Hematopoietic multipotent progenitor cell treated with erythropoietin and hydrocortisone succinate and interleukin-3 and kit ligand, for 17 days (in vitro differentiated cells): Measurements from ENCODE around the gene LY6G5C.

Experiments used
- DNase-seq: peaks from one replicate; pipeline ENCODE4 v3.0.0-alpha.2; 2015; ENCODE audit warnings: low spot score

The LY6G5C gene

GRCh38 chr6:31639449-31639861, 41.4 kb downstream of the LY6G5C start:
- no peak for DNase-seq

DNA sequence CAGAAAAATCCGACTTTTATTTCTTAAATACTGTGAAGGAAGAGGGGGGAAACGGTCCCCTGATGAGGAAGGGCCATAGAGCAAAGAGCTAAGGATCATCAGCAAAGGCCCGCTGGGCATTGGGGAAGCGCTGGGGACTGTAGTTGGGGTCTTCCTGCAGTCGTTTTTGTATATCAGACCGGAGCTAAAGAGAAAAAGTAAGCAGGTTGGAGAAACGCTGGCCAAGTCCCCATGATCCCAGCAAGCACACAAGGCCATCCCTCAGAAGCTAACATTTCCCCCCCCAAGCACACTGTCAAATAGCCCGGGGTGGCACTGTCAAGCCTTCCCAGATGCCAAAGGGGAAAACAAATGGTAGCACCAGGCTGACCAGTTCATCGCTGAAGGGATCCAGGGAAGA, 41.8 kb downstream of the LY6G5C start:
- no peak for DNase-seq

GRCh38 chr6:31636698-31637596, 43.9 kb downstream of the LY6G5C start:
- DNase-seq, result no peak

DNA sequence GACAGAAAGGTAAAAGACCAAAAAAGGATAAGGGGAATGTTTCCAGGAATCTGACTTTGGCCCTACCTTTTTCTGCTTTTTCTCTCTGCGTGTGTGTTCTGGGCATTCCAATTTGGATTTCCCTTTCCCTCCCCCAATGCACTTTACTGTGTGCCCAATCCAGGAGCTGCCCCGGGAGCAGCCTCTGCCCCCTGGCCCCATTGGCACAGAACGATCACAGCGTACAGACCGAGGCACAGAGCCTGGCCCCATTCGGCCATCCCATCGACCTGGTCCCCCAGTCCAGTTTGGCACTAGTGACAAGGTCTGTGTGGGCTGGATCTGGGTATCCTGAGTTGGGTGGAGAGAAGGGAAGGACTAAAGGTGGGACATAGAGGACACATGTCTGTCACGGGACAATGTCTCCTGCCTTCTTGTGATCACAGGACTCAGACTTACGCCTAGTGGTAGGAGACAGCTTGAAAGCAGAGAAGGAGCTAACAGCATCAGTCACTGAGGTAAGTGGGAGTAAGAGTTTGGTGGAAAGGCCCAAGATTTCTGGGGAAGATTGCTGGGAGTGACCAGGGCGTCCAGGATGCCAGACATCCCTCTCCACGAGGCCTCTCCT, 45.8 kb downstream of the LY6G5C start:
- DNase-seq, result no peak

DNA sequence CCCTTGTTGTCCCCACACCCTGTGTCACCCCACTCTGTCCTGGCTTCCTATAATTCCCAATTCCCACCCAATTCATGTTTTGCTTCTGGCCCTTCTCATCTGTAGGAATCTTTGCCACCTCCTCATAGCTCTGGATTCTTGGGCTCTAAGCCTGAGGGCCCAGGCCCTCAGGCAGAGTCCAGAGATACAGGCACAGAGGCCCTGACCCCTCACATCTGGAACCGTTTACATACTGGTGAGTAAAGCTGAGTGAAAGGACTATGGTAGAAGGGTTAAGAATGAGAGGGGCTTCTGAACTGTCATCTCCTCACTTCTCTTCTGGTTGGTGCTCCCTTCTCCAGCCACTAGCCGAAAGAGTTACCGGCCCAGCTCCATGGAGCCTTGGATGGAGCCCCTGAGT, 46.7 kb downstream of the LY6G5C start:
- no peak for DNase-seq

DNA sequence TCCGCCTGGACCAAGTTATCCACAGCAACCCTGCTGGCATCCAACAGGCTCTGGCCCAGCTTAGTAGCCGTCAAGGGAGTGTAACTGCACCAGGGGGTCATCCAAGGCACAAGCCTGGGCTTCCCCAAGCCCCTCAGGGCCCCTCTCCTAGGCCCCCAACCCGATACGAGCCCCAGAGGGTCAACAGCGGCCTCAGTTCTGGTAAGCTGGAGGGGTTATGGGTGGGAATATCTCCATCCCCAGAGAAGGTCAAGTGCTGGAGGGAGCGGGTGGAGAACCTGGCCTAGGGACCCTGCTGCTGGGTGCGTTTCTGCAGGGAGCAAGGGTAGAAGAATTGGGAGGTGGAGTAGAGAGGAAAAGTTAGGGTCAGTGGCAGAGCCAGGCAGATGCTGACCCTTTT, 47.4 kb downstream of the LY6G5C start:
- no peak for DNase-seq

DNA sequence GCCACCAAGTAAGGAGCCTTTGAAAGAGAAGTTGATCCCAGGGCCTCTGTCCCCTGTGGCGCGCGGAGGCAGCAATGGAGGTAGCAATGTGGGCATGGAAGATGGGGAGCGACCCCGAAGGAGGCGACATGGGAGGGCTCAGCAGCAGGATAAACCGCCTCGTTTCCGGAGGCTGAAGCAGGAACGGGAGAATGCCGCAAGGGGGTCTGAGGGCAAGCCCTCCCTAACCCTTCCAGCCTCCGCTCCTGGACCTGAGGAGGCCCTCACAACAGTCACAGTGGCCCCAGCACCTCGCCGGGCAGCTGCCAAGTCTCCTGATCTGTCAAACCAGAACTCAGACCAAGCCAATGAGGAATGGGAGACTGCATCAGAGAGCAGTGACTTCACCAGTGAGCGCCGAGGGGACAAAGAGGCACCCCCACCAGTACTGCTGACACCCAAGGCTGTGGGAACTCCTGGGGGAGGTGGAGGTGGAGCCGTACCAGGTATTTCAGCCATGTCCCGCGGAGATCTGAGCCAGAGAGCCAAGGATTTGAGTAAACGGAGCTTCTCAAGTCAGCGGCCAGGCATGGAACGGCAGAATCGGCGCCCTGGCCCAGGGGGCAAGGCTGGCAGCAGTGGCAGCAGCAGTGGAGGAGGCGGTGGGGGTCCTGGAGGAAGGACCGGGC, 48.5 kb downstream of the LY6G5C start:
- DNase-seq, result no peak

- DNase-seq, result no peak
These were observed 49.1 kb downstream of the LY6G5C start for GRCh38 chr6:31631681-31632278.

GRCh38 chr6:31631209-31631608, 49.7 kb downstream of the LY6G5C start:
- no peak for DNase-seq

GRCh38 chr6:31630177-31630934, 50.5 kb downstream of the LY6G5C start:
- no peak for DNase-seq

DNA sequence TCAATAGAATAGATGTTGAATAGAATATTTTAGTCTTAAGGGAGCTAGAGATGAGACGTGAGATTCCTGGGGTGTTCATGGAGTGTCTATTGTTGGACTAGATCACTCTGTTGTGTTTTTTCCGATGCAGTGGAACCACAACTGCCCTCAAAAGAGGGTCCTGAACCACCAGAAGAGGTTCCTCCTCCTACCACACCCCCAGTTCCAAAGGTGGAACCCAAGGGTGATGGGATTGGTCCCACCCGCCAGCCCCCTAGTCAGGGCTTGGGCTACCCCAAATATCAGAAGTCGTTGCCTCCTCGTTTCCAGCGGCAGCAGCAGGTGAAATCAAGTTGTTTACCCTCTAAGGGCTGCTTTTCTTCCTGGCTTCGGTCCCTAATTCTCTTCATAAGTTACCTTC, 51.9 kb downstream of the LY6G5C start:
- DNase-seq, result no peak

- no peak for DNase-seq
These were observed 53.1 kb downstream of the LY6G5C start for GRCh38 chr6:31627690-31628287.

- no peak for DNase-seq
These were observed 53.9 kb downstream of the LY6G5C start for GRCh38 chr6:31626952-31627351.
